Muscle layer of colon (tissue), 2 donors: ENCODE results near the gene THPO.

ENCODE experiments used
- H3K27ac ChIP-seq: one replicate; pipeline ENCODE4 v1.7.0; 2013; ENCODE audit warnings: low read depth, mild to moderate bottlenecking, low read length, moderate library complexity
- H3K27me3 ChIP-seq, 2 donors: one replicate each; pipeline ENCODE4 v1.7.0; 2013; ENCODE audit warnings: low read length in 2 of 2, mild to moderate bottlenecking in 2 of 2; ENCODE audit not compliant: insufficient read depth in 2 of 2, control insufficient read depth in 1 of 2
- H3K36me3 ChIP-seq: one replicate; pipeline ENCODE4 v1.7.0; 2013; ENCODE audit warnings: mild to moderate bottlenecking, low read length; ENCODE audit not compliant: insufficient read depth
- H3K4me1 ChIP-seq: one replicate; pipeline ENCODE4 v1.7.0; 2013; ENCODE audit warnings: mild to moderate bottlenecking, low read length; ENCODE audit not compliant: insufficient read depth
- H3K4me3 ChIP-seq, 2 donors: one replicate each; pipeline ENCODE4 v1.7.0; 2013; ENCODE audit warnings: low read length in 2 of 2, low read depth in 1 of 2, mild to moderate bottlenecking in 1 of 2, moderate library complexity in 1 of 2
- H3K9ac ChIP-seq: one replicate; pipeline ENCODE4 v1.7.0; 2013; ENCODE audit warnings: low read length
- H3K9me3 ChIP-seq: one replicate; pipeline ENCODE4 v1.7.0; 2013; ENCODE audit warnings: mild to moderate bottlenecking, low read length
- donor health status: abdominal sarcoma.
- donor health status: Adenocarcinoma of cecum.

Gene THPO

GRCh38 chr3:184377882-184378445 lies at the start of gene THPO:
TSS of gene THPO (minus strand) at chr3:184378207. CDS start at chr3:184376259, 1,948 bp downstream.
- H3K9me3 ChIP-seq: no peaks in the 10 kb centered on the region
- no peaks in the 10 kb centered on the region for H3K36me3 ChIP-seq
- peaks cover 17% of the 10 kb centered on the region for H3K4me1 ChIP-seq
- peak within 1 kb of the TSS; percentile 35 for H3K27ac ChIP-seq
- H3K9ac ChIP-seq: no peak within 1 kb of the TSS
- H3K27me3 ChIP-seq: peaks cover 12 to 33% of the 10 kb centered on the region in 2 donors
- H3K4me3 ChIP-seq: no peak within 1 kb of the TSS

- no peaks in the 10 kb centered on the region for H3K36me3 ChIP-seq
- no peaks in the 10 kb centered on the region for H3K9me3 ChIP-seq
- no peaks in the 10 kb centered on the region for H3K27me3 ChIP-seq
- H3K9ac ChIP-seq: no peak overlapping the region
- no peak overlapping the region for H3K27ac ChIP-seq
- H3K4me1 ChIP-seq: no peaks in the 10 kb centered on the region
- H3K4me3 ChIP-seq: no peak overlapping the region
Measured at GRCh38 chr3:184426691-184427141, 48.7 kb upstream of the THPO start.

GRCh38 chr3:184423561-184423960 lies 45.6 kb upstream of the THPO start:
- Histone ChIP-seq H3K27me3 (no peaks in the 10 kb centered on the region), H3K4me1 (no peaks in the 10 kb centered on the region), H3K4me3 (no peak overlapping the region), H3K27ac (no peak overlapping the region), H3K9ac (no peak overlapping the region), H3K9me3 (no peaks in the 10 kb centered on the region), H3K36me3 (no peaks in the 10 kb centered on the region)

DNA sequence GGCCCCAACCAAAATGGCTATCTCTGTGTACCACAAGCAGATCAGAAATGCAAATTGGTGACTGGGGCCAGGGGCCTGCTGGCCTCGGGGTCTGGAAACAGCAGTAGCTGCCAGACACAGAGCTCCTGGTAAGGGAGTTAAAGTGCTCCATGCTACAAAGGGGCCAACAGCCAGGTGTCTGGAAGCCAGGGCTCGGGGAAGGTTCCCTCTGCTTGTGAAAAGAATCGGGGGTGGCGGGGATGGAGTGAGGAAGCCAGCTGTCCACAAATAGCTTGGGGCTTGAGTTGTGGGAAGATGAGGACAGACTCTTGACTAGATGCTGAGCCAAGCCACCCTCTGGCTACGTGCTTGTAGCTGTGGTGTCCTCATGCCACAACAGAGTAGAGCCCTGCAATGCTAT lies 41.2 kb upstream of the THPO start:
- Histone ChIP-seq H3K4me1 (no peaks in the 10 kb centered on the region), H3K9ac (no peak overlapping the region)

DNA sequence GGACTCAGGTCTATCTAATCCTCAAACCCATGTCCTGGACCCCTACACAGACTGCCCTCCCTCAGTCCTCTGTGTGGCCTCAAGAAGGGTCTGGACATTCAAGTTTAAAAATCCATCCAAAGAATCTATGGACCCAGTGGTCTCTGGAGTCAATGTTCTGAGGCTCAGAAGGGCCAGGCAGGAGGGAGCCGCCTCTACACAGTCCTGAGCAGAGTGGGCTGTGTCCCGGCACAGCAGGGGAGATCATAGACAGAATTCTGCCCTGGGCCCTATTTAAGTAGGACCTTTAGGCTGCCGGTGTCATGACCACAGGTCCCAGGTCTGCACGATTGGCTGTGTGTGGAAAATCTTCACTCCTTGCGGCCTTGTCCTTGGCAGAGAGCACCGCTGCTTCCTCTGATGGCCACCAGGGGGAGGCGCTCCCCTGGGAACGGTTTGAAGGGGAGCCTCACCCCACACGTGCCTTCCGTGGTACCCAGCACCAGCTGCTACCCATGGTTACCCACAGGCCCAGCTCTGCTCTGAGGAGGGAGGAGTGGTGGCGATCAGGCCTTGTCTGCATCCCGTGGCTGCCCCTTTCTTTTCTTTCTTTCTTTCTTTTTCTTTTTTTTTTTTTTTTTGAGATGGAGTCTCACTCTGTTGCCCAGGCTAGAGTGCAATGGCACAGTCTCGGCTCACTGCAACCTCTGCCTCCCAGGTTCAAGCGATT lies 39.8 kb upstream of the THPO start:
- H3K4me3 ChIP-seq: no peak overlapping the region
- H3K36me3 ChIP-seq: no peaks in the 10 kb centered on the region
- H3K4me1 ChIP-seq: no peaks in the 10 kb centered on the region
- H3K9ac ChIP-seq: no peak overlapping the region
- H3K27me3 ChIP-seq: no peaks in the 10 kb centered on the region
- no peak overlapping the region for H3K27ac ChIP-seq
- H3K9me3 ChIP-seq: no peaks in the 10 kb centered on the region

More for the DNA sequence above, 41.2 kb upstream of the THPO start:
- no peaks in the 10 kb centered on the region for H3K27me3 ChIP-seq
- H3K4me3 ChIP-seq: no peak overlapping the region
- no peaks in the 10 kb centered on the region for H3K9me3 ChIP-seq
- H3K27ac ChIP-seq: no peak overlapping the region
- H3K36me3 ChIP-seq: no peaks in the 10 kb centered on the region

GRCh38 chr3:184415203-184415490 lies 37.1 kb upstream of the THPO start:
- Histone ChIP-seq H3K9ac (no peak overlapping the region), H3K27me3 (no peaks in the 10 kb centered on the region), H3K4me1 (no peaks in the 10 kb centered on the region), H3K36me3 (no peaks in the 10 kb centered on the region), H3K27ac (no peak overlapping the region), H3K4me3 (no peak overlapping the region), H3K9me3 (no peaks in the 10 kb centered on the region)

GRCh38 chr3:184414418-184415202 lies 36.6 kb upstream of the THPO start:
- H3K27ac ChIP-seq: no peak overlapping the region
- H3K36me3 ChIP-seq: no peaks in the 10 kb centered on the region
- H3K4me3 ChIP-seq: no peak overlapping the region
- no peaks in the 10 kb centered on the region for H3K9me3 ChIP-seq
- no peaks in the 10 kb centered on the region for H3K27me3 ChIP-seq
- H3K9ac ChIP-seq: no peak overlapping the region
- no peaks in the 10 kb centered on the region for H3K4me1 ChIP-seq

GRCh38 chr3:184409946-184410500 lies 32.0 kb upstream of the THPO start:
- no peaks in the 10 kb centered on the region for H3K4me1 ChIP-seq
- H3K9ac ChIP-seq: no peak overlapping the region
- H3K4me3 ChIP-seq: no peak overlapping the region
- no peaks in the 10 kb centered on the region for H3K36me3 ChIP-seq
- no peaks in the 10 kb centered on the region for H3K9me3 ChIP-seq
- H3K27me3 ChIP-seq: no peaks in the 10 kb centered on the region
- no peak overlapping the region for H3K27ac ChIP-seq

- Histone ChIP-seq H3K4me3 (no peak overlapping the region), H3K27me3 (no peaks in the 10 kb centered on the region), H3K9me3 (no peaks in the 10 kb centered on the region), H3K9ac (no peak overlapping the region), H3K4me1 (no peaks in the 10 kb centered on the region), H3K36me3 (no peaks in the 10 kb centered on the region), H3K27ac (no peak overlapping the region)
Measured at GRCh38 chr3:184409331-184409926, 31.4 kb upstream of the THPO start.

- Histone ChIP-seq H3K36me3 (no peaks in the 10 kb centered on the region), H3K9ac (no peak overlapping the region), H3K4me3 (no peak overlapping the region), H3K27ac (no peak overlapping the region), H3K4me1 (no peaks in the 10 kb centered on the region), H3K27me3 (peaks cover 0 to 9% of the 10 kb centered on the region in 2 donors), H3K9me3 (no peaks in the 10 kb centered on the region)
Measured at GRCh38 chr3:184405075-184406030, 27.3 kb upstream of the THPO start.
